ENCODE results near the gene PLS3. TPM values are rescaled to one million over a fixed set of nuclear protein-coding genes. Genes with fewer than 3 reads are reported as not detected.
A peak's percentile ranks its signal among the peaks of the same experiment; 100 is the strongest.
"Not testable (repeated sequence)": the region's sequence is repeated elsewhere in the genome, so short reads cannot be mapped to it uniquely, and the experiment has no call there.

PLS3 gene
- total and polyA plus RNA-seq, 5 donors, result 23.7 to 43.1 (median 37.6) TPM

DNA sequence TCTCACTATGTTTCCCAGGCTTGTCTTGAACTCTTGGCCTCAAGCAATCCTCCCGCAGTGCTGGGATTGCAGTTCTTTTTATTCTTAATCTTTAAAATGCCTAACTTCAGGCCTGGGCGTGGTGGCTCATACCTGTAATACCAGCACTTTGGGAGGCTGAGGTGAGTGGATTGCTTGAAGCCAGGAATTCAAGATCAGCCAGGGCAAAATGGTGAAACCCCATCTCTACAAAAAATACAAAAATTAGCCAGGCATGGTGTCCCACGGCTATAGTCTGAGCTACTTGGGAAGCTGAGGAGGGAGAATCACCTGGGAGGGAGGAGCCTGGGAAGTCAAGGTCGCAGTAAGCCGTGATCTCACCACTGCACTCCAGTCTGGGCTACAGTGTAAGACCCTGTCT lies 45.9 kb downstream of the PLS3 start:
- H3K4me1 ChIP-seq (ENCODE audit: control insufficient read depth, insufficient read depth, low read length), result peaks cover 2% of the 10 kb centered on the region
- no peaks in the 10 kb centered on the region for H3K9me3 ChIP-seq (ENCODE audit: control insufficient read depth, low read length)
- 91% methylated on average over 5 of the region's 5 CpGs for WGBS
- no peaks in the 10 kb centered on the region for H3K27me3 ChIP-seq (ENCODE audit: control insufficient read depth, insufficient read depth)
- H3K4me3 ChIP-seq (ENCODE audit: low read length), result no peak overlapping the region
- H3K27ac ChIP-seq (ENCODE audit: low read length), result no peak overlapping the region
- no peak for DNase-seq
- no peak for ATAC-seq
- intact Hi-C loops (cut with DNase I), result no loop called here

DNA sequence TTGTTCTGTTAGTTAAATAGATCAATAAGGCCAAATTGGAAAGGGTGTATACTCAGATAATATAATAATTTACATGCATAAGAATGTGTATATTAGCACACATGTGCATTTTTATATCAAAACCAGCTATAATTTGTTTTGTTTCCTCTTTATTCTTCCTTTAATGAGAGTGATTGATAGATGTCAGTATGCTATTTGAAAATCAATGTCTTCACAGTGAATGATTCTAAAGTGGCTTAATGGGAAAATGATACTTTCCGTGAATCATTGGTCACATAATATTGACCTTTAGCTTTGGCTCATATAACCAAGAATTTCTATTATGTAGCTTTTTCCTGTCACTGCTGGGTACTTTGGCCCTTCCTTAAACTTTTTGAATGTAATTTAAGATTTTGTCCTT lies 48.6 kb downstream of the PLS3 start:
- no peaks in the 10 kb centered on the region for H3K4me1 ChIP-seq (ENCODE audit: control insufficient read depth, insufficient read depth, low read length)
- DNase-seq (no peak), ATAC-seq (no peak)
- no peaks in the 10 kb centered on the region for H3K9me3 ChIP-seq (ENCODE audit: control insufficient read depth, low read length)
- H3K27me3 ChIP-seq (ENCODE audit: control insufficient read depth, insufficient read depth), result no peaks in the 10 kb centered on the region
- WGBS, result 67% methylated on average over 1 of the region's 1 CpG
- intact Hi-C loops (cut with DNase I), result no loop called here
- no peak overlapping the region for H3K4me3 ChIP-seq (ENCODE audit: low read length)
- no peak overlapping the region for H3K27ac ChIP-seq (ENCODE audit: low read length)

DNA sequence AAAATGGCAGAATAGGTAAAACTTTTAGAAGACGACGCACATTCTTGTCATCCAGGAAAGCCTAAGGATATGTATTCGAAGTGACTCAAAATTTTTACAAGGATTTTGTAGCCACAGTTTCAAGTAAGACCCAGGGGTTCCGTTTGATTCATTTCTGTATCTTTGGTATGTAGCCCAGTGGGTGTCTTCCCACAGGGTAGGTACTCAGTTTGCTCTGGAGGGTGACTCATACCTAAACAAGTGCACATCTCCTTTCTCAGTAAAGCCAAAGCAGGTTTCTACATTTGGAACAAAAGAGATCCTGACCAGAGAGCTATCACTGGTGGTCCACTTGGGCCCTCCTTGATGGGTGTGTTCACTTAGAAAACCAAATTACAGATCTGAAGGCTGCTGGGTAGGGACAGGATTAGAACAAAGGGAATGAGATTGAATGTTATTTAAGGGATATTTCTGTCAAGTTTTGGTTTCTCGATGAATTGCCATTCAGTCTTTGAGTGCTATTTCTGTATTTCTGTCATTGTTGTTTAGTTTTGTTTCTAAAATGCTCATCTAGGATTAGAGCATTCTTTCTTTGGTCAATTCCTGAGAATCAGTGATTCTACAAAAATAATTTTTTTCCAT lies 56.1 kb downstream of the PLS3 start:
- intact Hi-C loops (cut with DNase I), result no loop called here
- DNase-seq, result no peak
- Histone ChIP-seq H3K9me3 (ENCODE audit: control insufficient read depth, low read length) (no peaks in the 10 kb centered on the region), H3K27me3 (ENCODE audit: control insufficient read depth, insufficient read depth) (no peaks in the 10 kb centered on the region), H3K27ac (ENCODE audit: low read length) (peak overlapping the region; percentile 75), H3K4me1 (ENCODE audit: control insufficient read depth, insufficient read depth, low read length) (peaks cover 1% of the 10 kb centered on the region), H3K4me3 (ENCODE audit: low read length) (no peak overlapping the region)
- WGBS, result 70% methylated on average over 5 of the region's 5 CpGs
- ATAC-seq, result peak in 1 of 2 donors; percentile 66

DNA sequence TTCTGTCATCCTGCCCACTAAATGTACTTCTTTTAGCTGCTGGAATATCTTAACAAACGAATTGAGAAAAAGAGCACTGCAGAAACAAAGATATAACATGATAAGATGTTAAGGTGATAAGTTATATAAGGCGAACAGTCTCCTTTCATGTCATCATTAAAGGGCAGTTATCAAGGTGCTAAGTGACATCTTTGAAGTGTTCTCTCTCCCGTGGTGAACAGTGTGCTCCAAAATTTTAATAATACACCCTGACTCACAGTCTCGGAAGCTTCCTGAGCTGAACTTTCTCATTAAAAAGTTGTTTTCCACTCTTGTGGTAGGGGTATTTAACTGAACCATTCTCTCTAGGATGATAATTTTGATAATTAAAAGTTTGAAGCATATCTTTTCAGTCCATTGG lies 61.6 kb downstream of the PLS3 start:
- intact Hi-C loops (cut with DNase I), result no loop called here
- ATAC-seq, result peak; percentile 51 to 52
- WGBS, result 49% methylated on average over 4 of the region's 4 CpGs
- H3K27ac ChIP-seq (ENCODE audit: low read length), result no peak overlapping the region
- no peaks in the 10 kb centered on the region for H3K4me1 ChIP-seq (ENCODE audit: control insufficient read depth, insufficient read depth, low read length)
- no peaks in the 10 kb centered on the region for H3K27me3 ChIP-seq (ENCODE audit: control insufficient read depth, insufficient read depth)
- DNase-seq, result no peak
- no peaks in the 10 kb centered on the region for H3K9me3 ChIP-seq (ENCODE audit: control insufficient read depth, low read length)
- no peak overlapping the region for H3K4me3 ChIP-seq (ENCODE audit: low read length)

DNA sequence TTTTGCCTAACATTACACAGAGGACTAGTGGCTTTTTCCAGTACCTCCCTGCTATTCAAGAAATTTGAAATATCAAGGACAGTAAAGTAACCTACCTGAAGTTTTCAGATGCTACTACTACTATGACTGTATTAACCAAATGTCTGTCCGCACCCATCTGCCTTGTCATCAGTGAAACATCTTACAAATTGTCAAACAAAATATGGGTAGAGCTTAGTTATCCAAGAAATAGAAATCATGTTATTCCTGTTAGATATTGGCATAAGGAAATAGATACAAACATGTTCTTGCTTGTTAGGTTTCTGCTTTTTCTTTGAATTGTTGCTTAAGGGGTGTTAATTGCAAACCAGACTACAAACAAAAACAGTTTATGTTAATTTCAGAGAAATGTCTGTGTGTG lies 63.9 kb downstream of the PLS3 start:
- H3K4me3 ChIP-seq (ENCODE audit: low read length), result no peak overlapping the region
- H3K27ac ChIP-seq (ENCODE audit: low read length), result no peak overlapping the region
- ATAC-seq (no peak), DNase-seq (no peak)
- WGBS, result 79% methylated on average over 1 of the region's 1 CpG
- no peaks in the 10 kb centered on the region for H3K27me3 ChIP-seq (ENCODE audit: control insufficient read depth, insufficient read depth)
- H3K4me1 ChIP-seq (ENCODE audit: control insufficient read depth, insufficient read depth, low read length), result no peaks in the 10 kb centered on the region
- intact Hi-C loops (cut with DNase I), result no loop called here
- no peaks in the 10 kb centered on the region for H3K9me3 ChIP-seq (ENCODE audit: control insufficient read depth, low read length)

DNA sequence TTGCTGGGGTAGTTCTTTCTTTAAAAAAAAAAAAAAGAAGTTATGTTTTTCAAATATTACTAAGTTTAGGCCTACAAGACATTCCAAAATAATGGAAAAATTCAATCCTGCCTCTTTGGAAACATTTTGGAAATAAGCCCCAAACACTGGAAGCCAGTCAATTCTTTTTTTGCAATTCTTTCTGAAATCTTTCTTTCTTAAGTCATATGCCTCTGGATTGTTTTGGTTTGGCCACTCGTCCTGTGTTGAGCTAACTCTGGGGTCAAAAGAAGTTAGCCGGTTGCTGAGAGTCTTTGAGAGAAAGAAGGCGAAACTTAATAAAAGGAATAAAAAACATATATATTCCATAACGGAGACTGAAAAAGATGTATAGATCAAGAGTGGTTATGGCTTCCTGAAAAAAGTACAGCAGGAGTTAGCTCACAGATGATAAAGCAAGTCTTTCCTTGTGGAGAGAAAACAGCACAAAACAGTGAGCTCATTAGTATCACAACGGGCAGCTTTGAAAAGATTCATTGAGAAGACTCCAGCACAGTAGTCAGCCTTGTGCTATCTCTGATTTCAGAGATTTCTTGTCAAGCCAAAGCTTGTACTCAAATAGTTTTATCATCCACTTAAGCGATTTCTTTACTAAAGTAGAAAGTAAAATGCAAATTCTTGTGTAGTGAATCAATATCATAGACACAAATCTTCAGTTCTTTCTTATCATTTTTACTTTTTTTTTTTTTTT lies 64.8 kb downstream of the PLS3 start:
- DNase-seq (no peak), ATAC-seq (peak; percentile 36 to 66)
- Histone ChIP-seq H3K27me3 (ENCODE audit: control insufficient read depth, insufficient read depth) (no peaks in the 10 kb centered on the region), H3K4me1 (ENCODE audit: control insufficient read depth, insufficient read depth, low read length) (peaks cover 1% of the 10 kb centered on the region), H3K4me3 (ENCODE audit: low read length) (no peak overlapping the region), H3K9me3 (ENCODE audit: control insufficient read depth, low read length) (no peaks in the 10 kb centered on the region), H3K27ac (ENCODE audit: low read length) (no peak overlapping the region)
- intact Hi-C loops (cut with DNase I), result no loop called here
- 37% methylated on average over 6 of the region's 6 CpGs for WGBS

DNA sequence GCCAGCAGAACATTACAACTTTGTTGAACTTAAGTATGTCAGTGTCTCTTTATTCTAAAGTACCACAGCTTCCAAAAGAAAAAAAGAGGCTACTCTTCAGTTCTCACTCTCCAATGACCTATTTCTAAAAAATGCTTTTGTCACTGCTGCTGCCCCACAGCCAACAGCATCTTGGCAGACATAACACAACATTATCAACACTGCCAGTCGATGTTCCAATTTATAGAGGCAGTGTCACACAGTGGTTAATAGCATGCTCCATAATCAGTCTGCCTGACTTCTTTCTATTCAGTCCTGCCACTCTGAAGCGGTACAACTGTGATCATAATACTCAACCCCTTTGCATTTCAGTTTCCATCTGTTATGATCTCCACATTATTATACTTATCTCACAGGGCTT lies 69.2 kb downstream of the PLS3 start:
- 37% methylated on average over 2 of the region's 2 CpGs for WGBS
- Histone ChIP-seq H3K4me3 (ENCODE audit: low read length) (no peak overlapping the region), H3K27ac (ENCODE audit: low read length) (no peak overlapping the region), H3K27me3 (ENCODE audit: control insufficient read depth, insufficient read depth) (no peaks in the 10 kb centered on the region), H3K9me3 (ENCODE audit: control insufficient read depth, low read length) (no peaks in the 10 kb centered on the region), H3K4me1 (ENCODE audit: control insufficient read depth, insufficient read depth, low read length) (peaks cover 3% of the 10 kb centered on the region)
- DNase-seq (no peak), ATAC-seq (peak; percentile 73 to 76)
- intact Hi-C loops (cut with DNase I), result loop anchor here in 1 of 4 donors (10.0 kb wide), 1 partner anchor 65 kb away; the partner anchor contains the start of gene PLS3

DNA sequence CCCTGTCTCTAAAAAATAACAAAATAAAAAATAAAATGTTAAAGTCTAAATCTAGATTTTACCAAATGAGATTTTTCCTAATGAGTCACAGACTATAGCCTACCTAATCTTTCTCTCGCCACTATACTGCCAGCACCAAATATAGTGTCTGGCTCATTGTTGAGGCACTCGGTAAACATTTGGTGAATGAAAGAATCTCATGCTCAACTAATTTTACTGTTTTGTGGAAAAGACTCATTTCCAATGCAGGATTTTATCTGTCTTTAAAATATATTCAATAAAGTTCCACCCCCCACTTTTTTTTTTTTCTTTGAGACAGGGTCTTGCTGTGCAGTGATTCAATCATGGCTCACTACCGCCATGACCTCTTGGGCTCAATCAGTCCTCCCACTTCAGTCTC lies 71.5 kb downstream of the PLS3 start:
- ATAC-seq (no peak), DNase-seq (no peak)
- Histone ChIP-seq H3K4me3 (ENCODE audit: low read length) (no peak overlapping the region), H3K27me3 (ENCODE audit: control insufficient read depth, insufficient read depth) (no peaks in the 10 kb centered on the region), H3K27ac (ENCODE audit: low read length) (no peak overlapping the region), H3K9me3 (ENCODE audit: control insufficient read depth, low read length) (no peaks in the 10 kb centered on the region), H3K4me1 (ENCODE audit: control insufficient read depth, insufficient read depth, low read length) (peaks cover 3% of the 10 kb centered on the region)
- intact Hi-C loops (cut with DNase I), result loop anchor here in 1 of 4 donors (10.0 kb wide), 1 partner anchor 68 kb away; the partner anchor contains the start of gene PLS3
- 90% methylated on average over 3 of the region's 3 CpGs for WGBS

DNA sequence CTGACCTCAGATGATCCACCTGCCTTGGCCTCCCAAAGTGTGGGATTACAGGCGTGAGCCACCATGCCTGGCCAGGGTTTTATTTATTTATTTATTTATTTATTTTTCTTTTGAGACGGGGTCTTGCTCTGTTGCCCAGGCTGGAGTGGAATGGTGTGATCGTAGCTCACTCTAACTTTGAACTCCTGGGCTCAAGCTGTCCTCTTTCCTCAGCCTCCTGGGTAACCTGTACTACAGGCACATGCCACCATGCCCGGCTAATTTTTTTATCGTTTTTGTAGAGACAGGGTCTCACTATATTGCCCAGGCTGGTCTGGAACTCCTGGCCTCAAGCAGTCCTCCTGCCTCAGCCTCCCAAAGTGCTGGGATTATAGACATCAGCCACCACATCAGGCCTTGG lies 72.4 kb downstream of the PLS3 start:
- H3K27me3 ChIP-seq (ENCODE audit: control insufficient read depth, insufficient read depth); H3K9me3 ChIP-seq (ENCODE audit: control insufficient read depth, low read length); DNase-seq; H3K4me3 ChIP-seq (ENCODE audit: low read length); H3K4me1 ChIP-seq (ENCODE audit: control insufficient read depth, insufficient read depth, low read length); ATAC-seq; H3K27ac ChIP-seq (ENCODE audit: low read length): not testable (repeated sequence)
- intact Hi-C loops (cut with DNase I), result loop anchor here in 1 of 4 donors (10.0 kb wide), 1 partner anchor 69 kb away; the partner anchor contains the start of gene PLS3
- WGBS, result 98% methylated on average over 5 of the region's 5 CpGs

DNA sequence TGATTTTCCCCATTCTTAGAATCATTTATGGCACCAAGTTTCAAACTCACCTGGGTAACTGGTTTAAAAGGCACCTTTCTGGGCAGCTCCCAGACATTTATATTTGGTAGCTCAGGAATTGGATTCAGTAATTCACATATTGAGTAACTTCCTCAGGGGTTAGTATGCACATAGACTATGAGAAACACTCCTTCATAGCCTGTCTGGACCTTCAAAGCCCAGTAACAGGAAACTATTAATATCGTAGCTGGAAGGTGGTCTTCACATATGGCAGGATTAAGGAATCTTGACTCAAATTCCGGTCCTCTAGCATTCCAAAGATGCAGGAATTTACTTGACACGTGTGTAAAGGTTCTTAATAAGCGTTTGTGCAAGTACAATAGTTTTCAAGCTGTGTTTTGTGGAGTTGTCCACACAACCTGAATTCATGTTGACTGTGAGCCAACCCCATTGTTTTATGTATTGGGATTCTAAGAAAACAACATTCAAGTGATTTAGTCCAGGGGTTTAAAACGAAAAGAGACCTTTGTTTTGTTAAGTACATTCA lies 78.4 kb downstream of the PLS3 start:
- Histone ChIP-seq H3K9me3 (ENCODE audit: control insufficient read depth, low read length) (no peaks in the 10 kb centered on the region), H3K4me3 (ENCODE audit: low read length) (no peak overlapping the region), H3K27ac (ENCODE audit: low read length) (no peak overlapping the region), H3K27me3 (ENCODE audit: control insufficient read depth, insufficient read depth) (no peaks in the 10 kb centered on the region), H3K4me1 (ENCODE audit: control insufficient read depth, insufficient read depth, low read length) (peaks cover 4% of the 10 kb centered on the region)
- WGBS, result 60% methylated on average over 5 of the region's 5 CpGs
- intact Hi-C loops (cut with DNase I), result loop anchor here in 1 of 4 donors (10.0 kb wide), 1 partner anchor 75 kb away; the partner anchor contains the start of gene PLS3
- DNase-seq, result no peak
- no peak for ATAC-seq

DNA sequence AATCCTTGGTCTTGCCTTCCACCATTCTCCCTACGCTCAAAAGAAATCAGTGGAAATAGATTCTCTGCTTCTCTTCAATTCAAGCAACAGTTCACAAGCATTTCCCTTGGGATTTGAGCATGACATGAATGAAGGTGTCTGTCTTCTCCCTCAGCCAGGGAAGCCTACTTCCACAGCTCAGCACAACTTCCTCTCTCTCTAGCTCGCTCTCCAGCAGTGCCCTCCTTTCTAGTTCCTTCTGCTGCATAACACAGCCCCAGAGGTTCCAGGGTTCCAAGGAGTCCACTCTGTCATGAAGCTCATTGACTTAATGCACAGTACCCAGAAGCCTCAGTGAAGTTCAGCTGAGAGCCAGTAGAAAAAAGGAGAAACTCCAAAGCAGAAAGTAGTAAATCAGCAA lies 81.3 kb downstream of the PLS3 start:
- DNase-seq (no peak), ATAC-seq (peak in 1 of 2 donors; percentile 51)
- Histone ChIP-seq H3K9me3 (ENCODE audit: control insufficient read depth, low read length) (no peaks in the 10 kb centered on the region), H3K4me1 (ENCODE audit: control insufficient read depth, insufficient read depth, low read length) (peaks cover 2% of the 10 kb centered on the region), H3K27me3 (ENCODE audit: control insufficient read depth, insufficient read depth) (no peaks in the 10 kb centered on the region), H3K27ac (ENCODE audit: low read length) (no peak overlapping the region), H3K4me3 (ENCODE audit: low read length) (no peak overlapping the region)
- 82% methylated on average over 2 of the region's 2 CpGs for WGBS
- intact Hi-C loops (cut with DNase I), result loop anchor here (5.0 to 10.0 kb wide), 3 partner anchors 68 to 318 kb away; no protein-coding TSS in a partner anchor
